Trophoblast cell (in vitro differentiated cells and primary cell): ENCODE measurements around the gene CPED1.

ENCODE experiments used
- DNase-seq, 2 donors: peaks; one replicate each; pipeline ENCODE4 v3.0.0-alpha.2; 2016
- H2AFZ ChIP-seq: 2 replicates; pipeline ENCODE4 v1.6.1; 2013; ENCODE audit warnings: low read length, moderate library complexity, mild to moderate bottlenecking; ENCODE audit not compliant: insufficient read depth, poor library complexity
- H2AK5ac ChIP-seq: 2 replicates; pipeline ENCODE4 v1.6.1; 2013; ENCODE audit warnings: mild to moderate bottlenecking, low read length
- H2BK120ac ChIP-seq: 2 replicates; pipeline ENCODE4 v1.6.1; 2013; ENCODE audit warnings: low read length, mild to moderate bottlenecking, moderate library complexity; ENCODE audit not compliant: insufficient read depth, poor library complexity
- H2BK12ac ChIP-seq: 2 replicates; pipeline ENCODE4 v1.6.1; 2013; ENCODE audit warnings: mild to moderate bottlenecking, low read length, moderate library complexity
- H2BK5ac ChIP-seq: 2 replicates; pipeline ENCODE4 v1.6.1; 2013; ENCODE audit warnings: low read length, low read depth, moderate library complexity, mild to moderate bottlenecking; ENCODE audit not compliant: poor library complexity
- H3K14ac ChIP-seq: 2 replicates; pipeline ENCODE4 v1.6.1; 2013; ENCODE audit warnings: mild to moderate bottlenecking, low read length
- H3K18ac ChIP-seq: 2 replicates; pipeline ENCODE4 v1.6.1; 2013; ENCODE audit warnings: mild to moderate bottlenecking, low read length
- H3K23ac ChIP-seq: 2 replicates; pipeline ENCODE4 v1.6.1; 2013; ENCODE audit warnings: low read length
- H3K27ac ChIP-seq: 2 replicates; pipeline ENCODE4 v1.5.1; 2013; ENCODE audit warnings: low read depth, mild to moderate bottlenecking, inconsistent platforms, low read length, moderate library complexity
- H3K27me3 ChIP-seq: 2 replicates; pipeline ENCODE4 v1.6.1; 2013; ENCODE audit warnings: inconsistent platforms, mild to moderate bottlenecking, low read length, moderate library complexity; ENCODE audit not compliant: insufficient read depth
- H3K36me3 ChIP-seq, 2 experiments: 1 replicate in 1 of 2; 2 replicates in 1 of 2; pipeline ENCODE4 v1.6.1; 2013; ENCODE audit warnings: low read length in 2 of 2, mild to moderate bottlenecking in 2 of 2, moderate library complexity in 1 of 2; ENCODE audit not compliant: insufficient read depth in 2 of 2, control insufficient read depth in 1 of 2
- H3K4ac ChIP-seq: 2 replicates; pipeline ENCODE4 v1.6.1; 2013; ENCODE audit warnings: low read depth, mild to moderate bottlenecking, low read length, moderate library complexity
- H3K4me1 ChIP-seq, 2 experiments: 1 replicate in 1 of 2; 2 replicates in 1 of 2; pipeline ENCODE4 v1.6.1; 2013; ENCODE audit warnings: low read length in 2 of 2, mild to moderate bottlenecking in 2 of 2, moderate library complexity in 1 of 2; ENCODE audit not compliant: insufficient read depth in 2 of 2, control insufficient read depth in 1 of 2
- H3K4me2 ChIP-seq: 2 replicates; pipeline ENCODE4 v1.6.1; 2013; ENCODE audit warnings: inconsistent platforms, mild to moderate bottlenecking, low read length, moderate library complexity
- H3K4me3 ChIP-seq: 2 replicates; pipeline ENCODE4 v1.5.1; 2013; ENCODE audit warnings: mild to moderate bottlenecking, low read depth, low read length, inconsistent platforms
- H3K79me1 ChIP-seq: one replicate; pipeline ENCODE4 v1.6.1; 2013; ENCODE audit warnings: low read length
- H3K79me2 ChIP-seq: 2 replicates; pipeline ENCODE4 v1.6.1; 2013; ENCODE audit warnings: low read length, mild to moderate bottlenecking; ENCODE audit not compliant: control insufficient read depth, insufficient read depth, poor library complexity
- H3K9ac ChIP-seq: 2 replicates; pipeline ENCODE4 v1.6.1; 2013; ENCODE audit warnings: mild to moderate bottlenecking, low read length
- H3K9me3 ChIP-seq: 2 replicates; pipeline ENCODE4 v1.6.1; 2013; ENCODE audit warnings: low read depth, mild to moderate bottlenecking, control low read depth, inconsistent platforms, low read length; ENCODE audit not compliant: insufficient read depth
- H4K12ac ChIP-seq: 2 replicates; pipeline ENCODE4 v1.6.1; 2013; ENCODE audit warnings: low read depth, mild to moderate bottlenecking, low read length, moderate library complexity
- H4K8ac ChIP-seq: 2 replicates; pipeline ENCODE4 v1.6.1; 2013; ENCODE audit warnings: low read depth, mild to moderate bottlenecking, low read length, moderate library complexity
- H4K91ac ChIP-seq: one replicate; pipeline ENCODE4 v1.6.1; 2013; ENCODE audit warnings: low read depth, mild to moderate bottlenecking, low read length, moderate library complexity
- WGBS: extraction: QIAGEN DNeasy Blood & Tissue Kit; methylation state at CpG from one replicate; pipeline ENCODE4 v1.1.7; 2013; ENCODE audit warnings: missing lambda C conversion rate; ENCODE audit not compliant: insufficient read length, insufficient coverage; ENCODE audit errors: extremely low coverage; 5-methylcytosine and 5-hydroxymethylcytosine counted together

CPED1 gene

DNA sequence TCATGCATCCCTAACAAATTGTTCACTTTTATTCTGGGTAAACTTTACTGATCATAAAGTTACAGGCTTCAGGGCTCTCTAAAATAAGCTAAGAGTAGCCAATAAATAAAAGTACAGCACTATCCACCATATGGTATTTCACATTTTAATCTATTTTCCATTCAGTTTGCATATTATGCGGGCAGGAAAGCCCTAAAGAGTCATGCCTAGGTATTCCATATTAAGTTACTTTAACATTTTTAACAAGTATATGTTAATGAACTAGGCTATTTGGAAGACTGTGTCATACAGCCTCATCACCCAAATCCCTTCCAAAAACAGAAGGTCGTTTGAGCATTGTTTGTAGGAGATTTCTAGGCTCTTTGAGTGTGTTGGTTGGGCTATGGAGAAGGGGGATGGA is 106.3 kb downstream of the CPED1 start:
- Histone ChIP-seq H3K36me3 (no peaks in the 10 kb centered on the region), H3K79me2 (no peaks in the 10 kb centered on the region), H3K9me3 (no peaks in the 10 kb centered on the region), H4K91ac (no peak overlapping the region), H3K9ac (no peak overlapping the region), H3K23ac (no peak overlapping the region), H3K18ac (no peak overlapping the region), H2BK12ac (no peak overlapping the region), H4K12ac (no peak overlapping the region), H2BK5ac (no peak overlapping the region), H3K27ac (no peak overlapping the region), H3K27me3 (no peaks in the 10 kb centered on the region), H3K4me2 (no peak overlapping the region), H2BK120ac (no peak overlapping the region), H3K14ac (no peak overlapping the region), H3K79me1 (no peaks in the 10 kb centered on the region), H2AK5ac (no peak overlapping the region), H4K8ac (no peak overlapping the region), H3K4me3 (no peak overlapping the region), H3K4ac (no peak overlapping the region), H2AFZ (no peak overlapping the region), H3K4me1 (no peaks in the 10 kb centered on the region)
- WGBS: no CpG with 5 or more reads among the region's 2 CpGs
- DNase-seq: no peak

DNA sequence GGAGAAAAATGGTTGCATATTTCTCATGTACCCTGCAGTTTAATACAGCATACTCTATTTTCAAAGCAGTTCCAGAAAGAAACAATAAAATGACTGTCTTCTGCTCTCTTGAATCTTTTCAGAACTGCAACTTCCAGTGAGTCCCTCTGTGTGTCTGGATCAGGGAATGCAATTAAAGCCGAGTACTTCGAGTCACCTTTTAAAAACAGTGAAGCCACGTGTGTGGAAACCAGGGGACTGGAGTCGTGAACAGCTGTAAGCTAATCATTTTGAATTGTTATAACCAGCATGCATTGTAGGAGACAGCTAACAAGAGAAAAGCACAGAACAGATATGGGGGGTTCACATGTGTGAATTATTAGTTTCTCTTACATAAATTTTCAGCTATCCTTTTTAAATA is 109.1 kb downstream of the CPED1 start:
- Histone ChIP-seq H3K27ac (no peak overlapping the region), H2BK5ac (no peak overlapping the region), H2BK12ac (no peak overlapping the region), H3K14ac (no peak overlapping the region), H3K36me3 (no peaks in the 10 kb centered on the region), H3K18ac (no peak overlapping the region), H3K27me3 (no peaks in the 10 kb centered on the region), H3K4me3 (no peak overlapping the region), H3K79me2 (no peaks in the 10 kb centered on the region), H3K9ac (no peak overlapping the region), H3K9me3 (no peaks in the 10 kb centered on the region), H2AFZ (no peak overlapping the region), H3K23ac (no peak overlapping the region), H3K79me1 (no peaks in the 10 kb centered on the region), H4K12ac (no peak overlapping the region), H3K4ac (no peak overlapping the region), H3K4me1 (peaks cover 0 to 3% of the 10 kb centered on the region in 2 experiments), H3K4me2 (no peak overlapping the region), H4K91ac (no peak overlapping the region), H2BK120ac (no peak overlapping the region), H2AK5ac (no peak overlapping the region), H4K8ac (no peak overlapping the region)
- no CpG with 5 or more reads among the region's 4 CpGs for WGBS
- no peak for DNase-seq

DNA sequence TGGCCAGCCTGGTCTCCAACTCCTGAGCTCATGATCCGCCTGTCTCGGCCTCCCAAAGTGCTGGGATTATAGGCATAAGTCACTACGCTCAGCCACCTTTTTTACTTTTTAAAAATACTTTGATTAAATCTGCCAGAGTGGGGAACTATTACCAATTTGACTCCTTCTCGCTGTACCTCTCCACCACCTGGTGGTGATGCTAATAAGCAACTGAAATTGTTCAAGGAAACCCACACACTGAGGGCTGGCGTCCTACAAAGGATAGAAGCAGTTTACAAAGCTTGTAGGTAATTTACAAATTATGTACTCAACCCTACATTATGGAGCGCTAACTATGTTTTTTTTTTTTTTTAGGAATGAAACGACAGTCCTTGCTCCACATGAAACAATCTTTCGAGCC is 111.1 kb downstream of the CPED1 start:
- no peak overlapping the region for H2AK5ac ChIP-seq
- no peak overlapping the region for H2BK120ac ChIP-seq
- DNase-seq: no peak
- no peak overlapping the region for H4K12ac ChIP-seq
- H3K23ac ChIP-seq: no peak overlapping the region
- H3K4me3 ChIP-seq: no peak overlapping the region
- H4K8ac ChIP-seq: no peak overlapping the region
- WGBS: no CpG with 5 or more reads among the region's 8 CpGs
- no peak overlapping the region for H2BK5ac ChIP-seq
- no peaks in the 10 kb centered on the region for H3K9me3 ChIP-seq
- no peaks in the 10 kb centered on the region for H3K79me1 ChIP-seq
- no peak overlapping the region for H3K4ac ChIP-seq
- no peaks in the 10 kb centered on the region for H3K36me3 ChIP-seq
- no peak overlapping the region for H3K14ac ChIP-seq
- no peak overlapping the region for H2BK12ac ChIP-seq
- H3K27me3 ChIP-seq: no peaks in the 10 kb centered on the region
- H3K27ac ChIP-seq: no peak overlapping the region
- H3K18ac ChIP-seq: no peak overlapping the region
- H3K4me2 ChIP-seq: no peak overlapping the region
- no peaks in the 10 kb centered on the region for H3K79me2 ChIP-seq
- no peak overlapping the region for H3K9ac ChIP-seq
- H2AFZ ChIP-seq: no peak overlapping the region
- no peak overlapping the region for H4K91ac ChIP-seq
- peaks cover 0 to 3% of the 10 kb centered on the region in 2 experiments for H3K4me1 ChIP-seq

DNA sequence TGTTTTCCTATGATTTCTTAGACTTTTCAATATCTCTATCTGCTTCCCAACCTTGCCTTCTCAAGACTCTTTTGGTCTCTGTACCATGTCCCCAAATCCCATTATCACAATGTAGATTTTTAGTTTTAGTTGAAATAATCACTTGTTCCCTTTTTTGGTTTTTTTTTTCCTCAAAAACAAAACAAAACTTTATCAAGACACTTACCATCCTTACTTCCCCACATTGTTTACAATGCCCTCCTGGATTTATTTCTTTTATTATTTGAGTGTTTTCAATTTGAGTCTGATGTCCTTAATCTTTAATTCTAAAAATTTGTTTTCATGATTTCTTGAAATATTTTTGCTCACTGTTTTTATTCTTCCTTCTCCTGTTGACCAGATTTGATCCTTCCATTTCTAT is 112.6 kb downstream of the CPED1 start:
- no peak overlapping the region for H4K91ac ChIP-seq
- H3K79me2 ChIP-seq: no peaks in the 10 kb centered on the region
- H4K8ac ChIP-seq: no peak overlapping the region
- no peak overlapping the region for H3K9ac ChIP-seq
- no peak overlapping the region for H2AFZ ChIP-seq
- no peak overlapping the region for H3K27ac ChIP-seq
- no peak overlapping the region for H4K12ac ChIP-seq
- peaks cover 0 to 3% of the 10 kb centered on the region in 2 experiments for H3K4me1 ChIP-seq
- H3K23ac ChIP-seq: no peak overlapping the region
- H3K4ac ChIP-seq: no peak overlapping the region
- no peak overlapping the region for H2AK5ac ChIP-seq
- H2BK120ac ChIP-seq: no peak overlapping the region
- H2BK12ac ChIP-seq: no peak overlapping the region
- no peak overlapping the region for H3K4me3 ChIP-seq
- no peaks in the 10 kb centered on the region for H3K9me3 ChIP-seq
- H3K18ac ChIP-seq: no peak overlapping the region
- H3K27me3 ChIP-seq: no peaks in the 10 kb centered on the region
- DNase-seq: no peak
- H3K36me3 ChIP-seq: no peaks in the 10 kb centered on the region
- H3K14ac ChIP-seq: no peak overlapping the region
- H2BK5ac ChIP-seq: no peak overlapping the region
- H3K79me1 ChIP-seq: no peaks in the 10 kb centered on the region
- no peak overlapping the region for H3K4me2 ChIP-seq
